Suprapubic skin (tissue), 3 donors: ENCODE data around the gene RPL10.

Experiments
- CTCF ChIP-seq, 2 donors: fragments of 200-600 bp in 1 of 2; fragments of 450-650 bp in 1 of 2; sonication (generic) in 1 of 2; IDR thresholded peaks; one replicate each; pipeline ENCODE4 v1.5.1; 2016 to 2019; ENCODE audit warnings: antibody characterized with exemption in 2 of 2, mild to moderate bottlenecking in 1 of 2, moderate library complexity in 1 of 2
- EP300 ChIP-seq: sonication (generic); formaldehyde crosslinking; IDR thresholded peaks from one replicate; pipeline ENCODE4 v1.6.1; 2017; ENCODE audit warnings: antibody characterized with exemption
- POLR2A ChIP-seq, 2 donors: fragments of 450-650 bp; IDR thresholded peaks; one replicate each; pipeline ENCODE4 v1.6.1; 2017; ENCODE audit warnings: antibody characterized with exemption in 2 of 2, mild to moderate bottlenecking in 2 of 2, moderate library complexity in 2 of 2

DNA sequence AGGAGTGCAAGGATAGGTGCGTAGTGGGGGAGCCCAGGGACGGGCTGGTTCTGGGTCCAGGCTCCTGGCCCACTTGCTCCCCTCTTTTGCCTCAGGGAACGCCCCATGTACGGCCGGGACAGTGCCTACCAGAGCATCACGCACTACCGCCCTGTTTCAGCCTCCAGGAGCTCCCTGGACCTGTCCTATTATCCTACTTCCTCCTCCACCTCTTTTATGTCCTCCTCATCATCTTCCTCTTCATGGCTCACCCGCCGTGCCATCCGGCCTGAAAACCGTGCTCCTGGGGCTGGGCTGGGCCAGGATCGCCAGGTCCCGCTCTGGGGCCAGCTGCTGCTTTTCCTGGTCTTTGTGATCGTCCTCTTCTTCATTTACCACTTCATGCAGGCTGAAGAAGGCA lies 17.4 kb upstream of the RPL10 start:
- no peak for TF ChIP-seq CTCF (IDR thresholded peaks at IDR 0.05)
- no peak for TF ChIP-seq POLR2A (IDR thresholded peaks at IDR 0.05)
- no peak for TF ChIP-seq EP300
